Colonic mucosa (tissue), 4 donors: ENCODE results near the gene FUT8. TPM values are rescaled to one million over a fixed set of nuclear protein-coding genes. Genes with fewer than 3 reads are reported as not detected.

Experiments used
- DNase-seq: peaks from one replicate; pipeline ENCODE4 v3.0.0-alpha.2; 2020
- H3K27ac ChIP-seq: fragments of 200-600 bp; one replicate; pipeline ENCODE4 v1.8.0; 2021
- H3K27me3 ChIP-seq: fragments of 200-600 bp; one replicate; pipeline ENCODE4 v1.8.0; 2021
- H3K36me3 ChIP-seq: fragments of 200-600 bp; one replicate; pipeline ENCODE4 v1.8.0; 2021
- H3K4me1 ChIP-seq: fragments of 200-600 bp; one replicate; pipeline ENCODE4 v1.8.0; 2021; ENCODE audit warnings: mild to moderate bottlenecking
- H3K4me3 ChIP-seq: fragments of 200-600 bp; one replicate; pipeline ENCODE4 v1.8.0; 2021
- H3K9ac ChIP-seq, 2 donors: one replicate each; pipeline ENCODE4 v1.7.0; 2013; ENCODE audit warnings: control low read depth in 2 of 2, low read depth in 2 of 2, low read length in 2 of 2
- H3K9me3 ChIP-seq: fragments of 200-600 bp; one replicate; pipeline ENCODE4 v1.8.0; 2021
- CTCF ChIP-seq: fragments of 200-600 bp; IDR thresholded peaks from one replicate; pipeline ENCODE4 v1.8.0; 2022; ENCODE audit warnings: antibody characterized with exemption, mild to moderate bottlenecking
- intact Hi-C: fragments of 100-400 bp; cut with DNase I; formaldehyde crosslinking; loops from one replicate; pipeline ENCODE4 v1.14.1; 2022
- total RNA-seq, 2 donors: library from RNA; stranded (reverse); fragmentation: NEBNext Ultra II Directional in 1 of 2; extraction: Animal tissue kit (Norgen Biotek cat#: 25700) in 1 of 2; gene quantifications; one replicate each; pipeline ENCODE4 v1.2.1, GENCODE V29; 2021
- donor health status: healthy.
- donor health status: DM: no; HTN: no; CAD: no.
- donor health status: DM: no; HTN: no; CAD: no.

The FUT8 gene
- total RNA-seq, 2 donors from 2014 or later = 28.8 to 37.2 TPM

GRCh38 chr14:65787461-65787860, 374.9 kb downstream of the FUT8 start:
- H3K36me3 ChIP-seq = no peaks in the 10 kb centered on the region
- no peak overlapping the region for H3K4me3 ChIP-seq
- H3K27ac ChIP-seq = no peak overlapping the region
- no peaks in the 10 kb centered on the region for H3K4me1 ChIP-seq
- intact Hi-C loops = no loop called here
- no peak for DNase-seq
- no peaks in the 10 kb centered on the region for H3K27me3 ChIP-seq
- no peak overlapping the region for H3K9ac ChIP-seq
- no peak for TF ChIP-seq CTCF
- no peaks in the 10 kb centered on the region for H3K9me3 ChIP-seq

GRCh38 chr14:65788876-65789275, 376.3 kb downstream of the FUT8 start:
- Histone ChIP-seq H3K36me3 (no peaks in the 10 kb centered on the region), H3K9ac (no peak overlapping the region), H3K27me3 (no peaks in the 10 kb centered on the region), H3K27ac (no peak overlapping the region), H3K9me3 (no peaks in the 10 kb centered on the region), H3K4me3 (no peak overlapping the region), H3K4me1 (no peaks in the 10 kb centered on the region)
- no peak for TF ChIP-seq CTCF
- DNase-seq = no peak
- intact Hi-C loops = no loop called here

- no peak for DNase-seq
- Histone ChIP-seq H3K4me1 (no peaks in the 10 kb centered on the region), H3K9ac (no peak overlapping the region), H3K27me3 (no peaks in the 10 kb centered on the region), H3K27ac (no peak overlapping the region), H3K36me3 (no peaks in the 10 kb centered on the region), H3K4me3 (no peak overlapping the region), H3K9me3 (no peaks in the 10 kb centered on the region)
- intact Hi-C loops = no loop called here
- TF ChIP-seq CTCF = no peak
Measured at GRCh38 chr14:65789363-65789762, 376.8 kb downstream of the FUT8 start.

- intact Hi-C loops = no loop called here
- no peaks in the 10 kb centered on the region for H3K27me3 ChIP-seq
- H3K4me3 ChIP-seq = no peak overlapping the region
- no peaks in the 10 kb centered on the region for H3K4me1 ChIP-seq
- DNase-seq = no peak
- no peaks in the 10 kb centered on the region for H3K9me3 ChIP-seq
- no peak overlapping the region for H3K27ac ChIP-seq
- no peak overlapping the region for H3K9ac ChIP-seq
- TF ChIP-seq CTCF = no peak
- H3K36me3 ChIP-seq = no peaks in the 10 kb centered on the region
Measured at GRCh38 chr14:65790172-65790815, 377.8 kb downstream of the FUT8 start.

GRCh38 chr14:65791191-65791981, 378.9 kb downstream of the FUT8 start:
- DNase-seq = no peak
- H3K4me3 ChIP-seq = no peak overlapping the region
- H3K9ac ChIP-seq = no peak overlapping the region
- TF ChIP-seq CTCF = no peak
- H3K27me3 ChIP-seq = no peaks in the 10 kb centered on the region
- no peaks in the 10 kb centered on the region for H3K4me1 ChIP-seq
- no peaks in the 10 kb centered on the region for H3K36me3 ChIP-seq
- H3K27ac ChIP-seq = no peak overlapping the region
- intact Hi-C loops = no loop called here
- no peaks in the 10 kb centered on the region for H3K9me3 ChIP-seq
